Tibial nerve (tissue), 4 donors: ENCODE data around the gene MYO5C. TPM values are rescaled to one million over a fixed set of nuclear protein-coding genes. Genes with fewer than 3 reads are reported as not detected.
A peak's percentile ranks its signal among the peaks of the same experiment; 100 is the strongest.

Source experiments
- DNase-seq, 2 donors: peaks; one replicate each; pipeline ENCODE4 v3.0.0-alpha.2; 2019; ENCODE audit warnings: low spot score in 2 of 2
- H3K27ac ChIP-seq, 4 donors: fragments of 200-600 bp; sonication (generic) in 3 of 4; one replicate each; pipeline ENCODE4 v1.5.1; 2017 to 2019; ENCODE audit warnings: mild to moderate bottlenecking in 1 of 4
- H3K27me3 ChIP-seq, 2 donors: fragments of 200-600 bp; sonication (generic) in 1 of 2; one replicate each; pipeline versions ENCODE4 v1.5.1 to v1.6.0; 2017 to 2019
- H3K36me3 ChIP-seq, 3 donors: fragments of 200-600 bp; sonication (generic); one replicate each; pipeline ENCODE4 v1.5.1; 2018 to 2019
- H3K4me1 ChIP-seq, 4 donors: fragments of 200-600 bp; sonication (generic) in 3 of 4; one replicate each; pipeline ENCODE4 v1.5.1; 2017 to 2019
- H3K4me3 ChIP-seq, 4 donors: fragments of 200-600 bp; sonication (generic) in 3 of 4; one replicate each; pipeline ENCODE4 v1.5.1; 2017 to 2019; ENCODE audit warnings: mild to moderate bottlenecking in 1 of 4, moderate library complexity in 1 of 4
- H3K9me3 ChIP-seq, 4 donors: fragments of 200-600 bp; sonication (generic) in 3 of 4; one replicate each; pipeline ENCODE4 v1.5.1; 2017 to 2019
- CTCF ChIP-seq, 5 experiments: fragments of 200-600 bp in 3 of 5; fragments of 450-650 bp in 2 of 5; sonication (generic) in 3 of 5; IDR thresholded peaks; one replicate each; pipeline ENCODE4 v1.5.1; 2016 to 2019; ENCODE audit warnings: antibody characterized with exemption in 5 of 5, mild to moderate bottlenecking in 3 of 5, moderate library complexity in 2 of 5
- EP300 ChIP-seq, 2 donors: sonication (generic); formaldehyde crosslinking; IDR thresholded peaks; one replicate each; pipeline ENCODE4 v1.6.1; 2017; ENCODE audit warnings: antibody characterized with exemption in 2 of 2, mild to moderate bottlenecking in 1 of 2
- POLR2A ChIP-seq, 2 donors: fragments of 450-650 bp; IDR thresholded peaks; one replicate each; pipeline ENCODE4 v1.6.1; 2017; ENCODE audit warnings: antibody characterized with exemption in 2 of 2, mild to moderate bottlenecking in 2 of 2, moderate library complexity in 2 of 2
- WGBS, 2 donors: methylation state at CpG; one replicate each; pipeline ENCODE4 v1.1.5; 2018; 5-methylcytosine and 5-hydroxymethylcytosine counted together
- total RNA-seq, 4 donors: library from RNA; depleted of rRNA; stranded (reverse); fragments of >200 nt; gene quantifications; one replicate each; pipeline ENCODE4 v1.1.0, GENCODE V29; 2016

MYO5C gene
- total RNA-seq, 4 donors from 2014 or later, result 9.8 to 39.3 (median 12.6) TPM

- Histone ChIP-seq H3K4me3 (peak overlapping the region; percentile 16 to 56 (median 33)), H3K36me3 (no peaks in the 10 kb centered on the region), H3K27ac (peak overlapping the region; percentile 46 to 82 (median 61)), H3K27me3 (peaks cover 0 to 43% of the 10 kb centered on the region in 2 donors), H3K4me1 (peaks cover 0 to 16% (median 9%) of the 10 kb centered on the region in 4 donors), H3K9me3 (no peaks in the 10 kb centered on the region)
- TF ChIP-seq POLR2A (IDR thresholded peaks at IDR 0.05) (no peak), EP300 (IDR thresholded peaks at IDR 0.05) (no peak), CTCF (IDR thresholded peaks at IDR 0.05) (no peak)
- 2 to 19% methylated on average over 5 to 28 of the region's 32 CpGs for WGBS, 2 donors
- no peak for DNase-seq
These were observed 653 bp downstream of the MYO5C start for GRCh38 chr15:52294881-52295420.

DNA sequence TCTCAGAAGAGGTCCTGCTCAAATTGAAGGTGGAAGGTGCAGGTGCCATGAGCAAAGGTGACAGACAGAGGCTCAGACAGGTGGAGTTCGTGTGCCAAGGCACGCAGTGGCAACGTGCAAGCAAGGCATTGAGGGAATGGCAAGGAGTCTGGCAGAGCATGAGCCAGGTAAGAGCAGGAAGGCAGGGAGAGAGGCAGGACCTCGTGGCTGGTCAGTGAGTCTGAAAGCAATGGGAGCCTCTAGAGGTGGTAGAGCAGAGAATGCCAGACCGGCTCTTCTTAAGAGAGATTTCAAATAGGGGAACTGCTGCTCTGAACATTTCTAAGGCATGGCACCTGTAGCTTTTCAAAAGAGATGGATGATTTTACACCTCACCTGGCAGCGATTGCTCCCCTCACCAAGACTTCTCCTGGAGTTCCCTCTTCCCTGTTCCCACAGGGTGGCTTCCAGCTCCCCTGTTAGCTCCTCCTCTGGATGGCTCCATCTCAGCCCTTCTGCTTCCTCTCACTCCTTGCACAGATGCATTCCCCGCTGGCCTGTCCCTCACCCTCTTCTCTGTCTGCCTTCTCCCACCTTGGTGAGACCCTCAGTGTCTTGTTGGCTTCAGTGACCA is 2.7 kb downstream of the MYO5C start:
- WGBS, 2 donors, result 83 to 85% methylated on average over 7 of the region's 7 CpGs
- H3K4me3 ChIP-seq, result no peak overlapping the region
- H3K27ac ChIP-seq, result no peak overlapping the region
- no peaks in the 10 kb centered on the region for H3K36me3 ChIP-seq
- no peaks in the 10 kb centered on the region for H3K9me3 ChIP-seq
- H3K27me3 ChIP-seq, result peaks cover 0 to 43% of the 10 kb centered on the region in 2 donors
- peaks cover 0 to 23% (median 9%) of the 10 kb centered on the region in 4 donors for H3K4me1 ChIP-seq
- TF ChIP-seq POLR2A (IDR thresholded peaks at IDR 0.05) (no peak), EP300 (IDR thresholded peaks at IDR 0.05) (no peak), CTCF (IDR thresholded peaks at IDR 0.05) (no peak)
- no peak for DNase-seq

GRCh38 chr15:52291204-52291603 is 4.4 kb downstream of the MYO5C start:
- H3K36me3 ChIP-seq, result no peaks in the 10 kb centered on the region
- H3K4me1 ChIP-seq, result peaks cover 0 to 23% (median 9%) of the 10 kb centered on the region in 4 donors
- DNase-seq, result no peak
- 74 to 78% methylated on average over 4 of the region's 4 CpGs for WGBS, 2 donors
- peaks cover 0 to 40% of the 10 kb centered on the region in 2 donors for H3K27me3 ChIP-seq
- H3K27ac ChIP-seq, result no peak overlapping the region
- TF ChIP-seq CTCF (IDR thresholded peaks at IDR 0.05) (no peak), EP300 (IDR thresholded peaks at IDR 0.05) (no peak), POLR2A (IDR thresholded peaks at IDR 0.05) (no peak)
- no peaks in the 10 kb centered on the region for H3K9me3 ChIP-seq
- no peak overlapping the region for H3K4me3 ChIP-seq

DNA sequence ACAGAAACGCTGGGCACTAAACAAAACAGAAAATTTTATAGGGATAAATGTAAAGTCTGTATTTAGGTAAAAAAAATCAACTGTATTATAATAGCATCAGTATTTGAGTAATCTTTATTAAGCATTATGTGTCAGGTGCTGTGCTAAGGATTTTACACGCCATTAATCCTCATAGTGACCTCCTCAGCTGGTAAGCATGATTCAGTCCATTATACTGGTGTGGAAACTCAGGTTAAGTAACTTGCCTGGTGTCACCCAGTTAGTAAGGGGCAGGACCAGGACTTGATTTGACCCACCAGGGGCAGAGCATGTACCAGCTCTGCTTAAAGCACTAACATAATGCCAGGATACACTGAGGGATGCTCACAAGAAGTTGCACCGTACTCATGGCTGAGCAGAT is 4.8 kb downstream of the MYO5C start:
- peaks cover 0 to 21% (median 8%) of the 10 kb centered on the region in 4 donors for H3K4me1 ChIP-seq
- no peak overlapping the region for H3K27ac ChIP-seq
- H3K27me3 ChIP-seq, result peaks cover 0 to 36% of the 10 kb centered on the region in 2 donors
- TF ChIP-seq EP300 (IDR thresholded peaks at IDR 0.05), result no peak
- no peak for TF ChIP-seq POLR2A (IDR thresholded peaks at IDR 0.05)
- no peak for TF ChIP-seq CTCF (IDR thresholded peaks at IDR 0.05)
- no peaks in the 10 kb centered on the region for H3K36me3 ChIP-seq
- 81 to 84% methylated on average over 3 of the region's 3 CpGs for WGBS, 2 donors
- H3K9me3 ChIP-seq, result no peaks in the 10 kb centered on the region
- H3K4me3 ChIP-seq, result no peak overlapping the region
- DNase-seq, result no peak

DNA sequence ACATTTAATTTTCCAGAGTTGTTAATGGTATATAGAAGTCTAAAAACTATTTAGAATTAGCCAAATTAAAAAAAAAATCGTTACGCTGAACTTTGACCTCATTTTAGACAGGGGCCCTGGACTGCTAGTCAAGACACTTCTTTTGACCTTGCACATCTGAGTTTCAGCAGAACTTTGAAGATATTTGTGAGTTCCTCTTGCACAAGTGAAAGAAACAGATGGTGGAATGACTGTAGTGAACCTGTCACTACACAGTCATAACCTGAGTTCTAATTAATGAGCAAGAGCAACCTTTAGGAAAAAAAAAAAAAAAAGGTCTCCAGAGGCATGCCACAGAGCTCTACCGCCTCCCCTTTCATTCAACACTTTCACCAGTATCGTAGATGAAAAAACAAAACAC is 5.3 kb downstream of the MYO5C start:
- no peaks in the 10 kb centered on the region for H3K9me3 ChIP-seq
- peaks cover 0 to 31% of the 10 kb centered on the region in 2 donors for H3K27me3 ChIP-seq
- H3K4me1 ChIP-seq, result peaks cover 0 to 16% (median 4%) of the 10 kb centered on the region in 4 donors
- H3K27ac ChIP-seq, result no peak overlapping the region
- H3K4me3 ChIP-seq, result no peak overlapping the region
- no peak for TF ChIP-seq CTCF (IDR thresholded peaks at IDR 0.05)
- no peak for TF ChIP-seq POLR2A (IDR thresholded peaks at IDR 0.05)
- no peak for TF ChIP-seq EP300 (IDR thresholded peaks at IDR 0.05)
- WGBS, 2 donors, result 52 to 61% methylated on average over 4 of the region's 4 CpGs
- no peaks in the 10 kb centered on the region for H3K36me3 ChIP-seq
- no peak for DNase-seq
